Activated T-cell treated with anti-CD3 and anti-CD28 coated beads, Interleukin-2, amount 50 U/mL, for 4 hours (primary cell): ENCODE results near the gene SOD1. TPM values are rescaled to one million over a fixed set of nuclear protein-coding genes. Genes with fewer than 3 reads are reported as not detected.

Experiments used
- ATAC-seq, 2 donors: fragments of 200-7000 bp; cut with Tn5 transposase; one replicate each; pipeline ENCODE4 v1.10.0; 2021
- DNase-seq: peaks from one replicate; pipeline ENCODE4 v3.0.0-alpha.2; 2020
- H3K27me3 Mint-ChIP-seq: one replicate; pipeline ENCODE4 v1.8.0; 2021; ENCODE audit warnings: low read depth, mixed read lengths
- H3K36me3 Mint-ChIP-seq: one replicate; pipeline ENCODE4 v1.8.0; 2022; ENCODE audit warnings: mixed read lengths; ENCODE audit not compliant: insufficient read depth
- H3K4me1 Mint-ChIP-seq: one replicate; pipeline ENCODE4 v1.8.0; 2021; ENCODE audit warnings: low read depth, mixed read lengths
- H3K4me3 Mint-ChIP-seq: one replicate; pipeline ENCODE4 v1.8.0; 2021; ENCODE audit warnings: mild to moderate bottlenecking, moderate library complexity, mixed read lengths
- H3K9me3 Mint-ChIP-seq: one replicate; pipeline ENCODE4 v1.8.0; 2021; ENCODE audit warnings: mixed read lengths
- total RNA-seq, 3 donors: library from RNA; stranded (reverse); gene quantifications; one replicate each; pipeline ENCODE4 v1.2.1, GENCODE V29; 2021

Gene SOD1
- total RNA-seq, 3 donors from 2014 or later: 284 to 308 (median 295) TPM

DNA sequence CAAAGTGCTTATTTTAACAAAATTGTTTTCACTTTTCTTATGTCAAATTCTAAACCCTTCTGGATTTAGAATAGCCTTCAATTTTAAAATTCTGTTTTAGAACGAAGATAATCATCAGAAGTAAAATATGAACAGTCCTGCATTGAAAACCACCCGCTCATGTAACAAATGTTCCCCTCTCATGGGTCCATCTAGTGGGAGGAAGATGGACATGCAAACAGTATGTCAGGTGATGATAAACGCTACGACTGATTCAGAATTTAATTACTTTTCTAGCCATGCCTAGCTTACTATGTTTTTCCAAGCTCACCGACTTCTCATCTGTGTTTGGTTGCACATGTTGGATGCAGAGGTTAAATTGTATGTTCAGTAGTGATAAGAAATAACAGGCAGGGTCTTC, 23.5 kb downstream of the SOD1 start:
- ATAC-seq (no peak), DNase-seq (no peak)
- Mint-ChIP-seq H3K36me3 (peaks cover 43% of the 10 kb centered on the region), H3K9me3 (no peaks in the 10 kb centered on the region), H3K4me3 (no peak overlapping the region), H3K4me1 (no peaks in the 10 kb centered on the region), H3K27me3 (no peaks in the 10 kb centered on the region)

- Mint-ChIP-seq H3K4me3 (no peak overlapping the region), H3K36me3 (peaks cover 49% of the 10 kb centered on the region), H3K9me3 (no peaks in the 10 kb centered on the region), H3K27me3 (no peaks in the 10 kb centered on the region), H3K4me1 (no peaks in the 10 kb centered on the region)
- DNase-seq (no peak), ATAC-seq (no peak)
Observed at GRCh38 chr21:31684918-31685317, 25.4 kb downstream of the SOD1 start.

DNA sequence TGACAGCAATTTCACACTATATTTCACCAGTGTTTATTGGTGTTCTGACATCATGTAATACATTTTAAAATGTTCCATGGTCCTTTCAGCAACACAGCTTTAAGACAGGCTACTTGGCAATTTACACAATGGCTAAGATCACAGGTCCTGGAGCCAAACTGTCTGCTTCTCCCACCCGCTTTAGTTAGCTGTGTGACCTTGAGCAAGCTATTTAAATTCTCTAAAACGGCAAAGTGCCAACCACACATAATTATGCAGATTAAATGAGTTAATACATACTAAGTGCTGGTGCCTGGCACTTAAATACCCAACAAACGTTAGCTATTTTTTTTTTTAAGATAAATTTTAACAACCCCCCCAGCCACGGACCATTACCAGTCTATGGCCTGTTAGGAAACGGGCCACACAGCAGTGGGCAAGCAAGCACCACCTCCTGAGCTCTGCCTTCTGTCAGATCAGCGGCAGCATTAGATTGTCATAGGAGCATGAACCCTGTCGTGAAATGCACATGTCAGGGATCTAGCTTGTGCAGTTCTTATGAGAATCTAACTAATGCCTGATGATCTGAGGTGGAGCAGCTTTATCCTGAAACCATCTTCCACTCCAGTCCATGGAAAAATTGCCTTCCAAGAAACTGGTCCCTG, 26.9 kb downstream of the SOD1 start:
- Mint-ChIP-seq H3K27me3 (no peaks in the 10 kb centered on the region), H3K4me3 (no peak overlapping the region), H3K36me3 (peaks cover 58% of the 10 kb centered on the region), H3K4me1 (no peaks in the 10 kb centered on the region), H3K9me3 (no peaks in the 10 kb centered on the region)
- DNase-seq: no peak
- ATAC-seq: no peak

DNA sequence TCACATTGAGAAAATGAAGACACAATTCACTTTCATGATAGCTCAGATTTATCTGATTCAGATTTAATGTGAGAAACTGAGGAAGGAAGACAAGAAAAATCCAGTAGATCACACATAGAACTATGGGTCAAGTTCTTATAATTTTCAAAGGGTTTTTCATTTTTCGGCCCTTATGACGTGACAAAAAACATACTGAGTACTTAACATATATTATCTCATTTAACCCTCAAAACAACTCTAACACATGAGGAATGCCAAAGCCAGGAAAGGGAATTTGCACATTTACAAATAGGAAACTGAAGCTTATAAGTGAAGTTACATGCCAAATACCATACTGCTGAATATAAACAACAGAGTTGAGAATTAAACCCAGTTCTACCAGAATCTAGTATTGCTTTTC, 27.6 kb downstream of the SOD1 start:
- Mint-ChIP-seq H3K4me3 (no peak overlapping the region), H3K4me1 (no peaks in the 10 kb centered on the region), H3K36me3 (peaks cover 53% of the 10 kb centered on the region), H3K9me3 (no peaks in the 10 kb centered on the region), H3K27me3 (no peaks in the 10 kb centered on the region)
- DNase-seq (no peak), ATAC-seq (no peak)

DNA sequence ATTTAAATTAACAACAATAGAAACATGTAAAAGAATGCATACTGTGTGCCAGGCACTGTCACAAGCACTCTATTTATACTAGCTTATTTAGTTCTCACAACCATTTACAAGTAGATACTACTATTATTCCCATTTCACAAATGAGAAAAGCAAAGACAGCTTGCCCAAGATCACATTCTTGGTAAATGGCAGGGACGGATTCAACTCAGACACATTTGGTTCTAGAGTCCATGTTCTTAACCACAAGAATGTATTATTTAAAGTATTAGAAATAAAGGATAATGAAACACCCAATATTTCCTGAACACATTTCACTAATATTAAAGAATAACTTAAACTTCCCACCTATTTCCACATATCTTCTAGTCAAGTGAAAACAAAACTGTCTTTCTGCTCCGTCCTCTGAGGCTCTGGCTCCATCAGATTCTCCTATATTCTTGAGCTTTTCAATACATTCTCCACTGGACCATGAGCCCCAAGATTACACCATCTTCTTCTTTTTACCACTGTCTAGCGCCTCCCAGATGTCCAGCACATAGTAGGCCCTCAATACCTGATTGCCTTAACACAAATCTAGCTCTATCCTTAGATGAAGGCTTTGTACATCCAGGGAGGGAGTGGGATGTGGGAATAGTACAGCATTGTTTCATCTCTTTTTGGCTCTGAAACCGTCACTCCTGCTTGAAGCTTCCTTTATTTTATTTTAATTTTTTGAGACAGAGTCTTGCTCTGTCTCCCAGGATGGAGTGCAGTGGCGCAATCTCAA, 29.3 kb downstream of the SOD1 start:
- H3K4me3 Mint-ChIP-seq: no peak overlapping the region
- ATAC-seq (no peak), DNase-seq (no peak)
- no peaks in the 10 kb centered on the region for H3K27me3 Mint-ChIP-seq
- H3K9me3 Mint-ChIP-seq: no peaks in the 10 kb centered on the region
- peaks cover 53% of the 10 kb centered on the region for H3K36me3 Mint-ChIP-seq
- H3K4me1 Mint-ChIP-seq: no peaks in the 10 kb centered on the region

GRCh38 chr21:31693222-31693621, 33.7 kb downstream of the SOD1 start:
- Mint-ChIP-seq H3K4me1 (peaks cover 2% of the 10 kb centered on the region), H3K4me3 (no peak overlapping the region), H3K36me3 (peaks cover 50% of the 10 kb centered on the region), H3K27me3 (no peaks in the 10 kb centered on the region), H3K9me3 (no peaks in the 10 kb centered on the region)
- ATAC-seq (no peak), DNase-seq (no peak)

DNA sequence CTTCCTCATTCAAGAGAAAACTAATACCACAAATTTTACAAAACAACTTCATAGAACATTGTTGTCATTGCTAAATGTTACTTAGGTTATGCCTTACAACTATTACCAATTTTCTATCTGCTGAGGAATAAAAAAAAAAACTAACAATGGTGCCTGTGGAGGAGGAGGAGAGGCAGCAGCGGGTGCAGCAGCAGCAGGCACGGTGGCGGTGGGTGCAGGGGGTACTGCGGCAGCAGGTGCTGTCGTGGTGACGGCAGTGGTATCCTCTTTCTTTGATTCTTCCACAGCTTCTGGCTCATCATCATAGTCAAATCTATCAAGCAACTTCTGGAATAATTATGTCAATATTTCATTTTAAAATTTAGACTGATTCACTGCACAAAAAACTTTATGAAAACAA, 36.9 kb downstream of the SOD1 start:
- Mint-ChIP-seq H3K9me3 (no peaks in the 10 kb centered on the region), H3K27me3 (no peaks in the 10 kb centered on the region), H3K36me3 (peaks cover 46% of the 10 kb centered on the region), H3K4me1 (peaks cover 6% of the 10 kb centered on the region), H3K4me3 (no peak overlapping the region)
- no peak for ATAC-seq
- DNase-seq: no peak

- no peaks in the 10 kb centered on the region for H3K9me3 Mint-ChIP-seq
- H3K4me1 Mint-ChIP-seq: peaks cover 6% of the 10 kb centered on the region
- peaks cover 46% of the 10 kb centered on the region for H3K36me3 Mint-ChIP-seq
- no peak overlapping the region for H3K4me3 Mint-ChIP-seq
- H3K27me3 Mint-ChIP-seq: no peaks in the 10 kb centered on the region
- no peak for ATAC-seq
- no peak for DNase-seq
Observed at GRCh38 chr21:31698461-31698860, 39.0 kb downstream of the SOD1 start.

DNA sequence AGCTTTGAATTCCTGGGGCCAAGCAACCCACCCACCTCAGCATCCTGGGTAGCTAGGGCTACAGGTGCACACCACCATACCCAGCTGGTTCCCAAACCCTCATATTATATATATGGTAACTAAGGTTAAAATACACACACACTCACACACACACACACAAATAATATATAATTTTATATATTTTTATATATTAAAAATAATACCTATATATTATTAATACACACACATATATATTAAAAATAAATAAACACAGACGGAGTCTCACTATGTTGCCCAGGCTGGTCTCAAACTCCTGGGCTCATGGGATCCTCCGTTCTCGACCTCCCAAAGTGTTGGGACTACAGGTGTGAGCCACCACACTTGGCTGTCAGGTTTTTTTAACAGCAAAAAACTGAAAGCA, 40.5 kb downstream of the SOD1 start:
- H3K4me3 Mint-ChIP-seq: no peak overlapping the region
- ATAC-seq: no peak
- H3K36me3 Mint-ChIP-seq: peaks cover 42% of the 10 kb centered on the region
- peaks cover 8% of the 10 kb centered on the region for H3K4me1 Mint-ChIP-seq
- H3K27me3 Mint-ChIP-seq: no peaks in the 10 kb centered on the region
- no peak for DNase-seq
- H3K9me3 Mint-ChIP-seq: no peaks in the 10 kb centered on the region

GRCh38 chr21:31706562-31706961, 47.1 kb downstream of the SOD1 start:
- ATAC-seq: no peak
- no peaks in the 10 kb centered on the region for H3K27me3 Mint-ChIP-seq
- no peaks in the 10 kb centered on the region for H3K9me3 Mint-ChIP-seq
- DNase-seq: no peak
- no peak overlapping the region for H3K4me3 Mint-ChIP-seq
- peaks cover 10% of the 10 kb centered on the region for H3K36me3 Mint-ChIP-seq
- peaks cover 47% of the 10 kb centered on the region for H3K4me1 Mint-ChIP-seq

- DNase-seq (no peak), ATAC-seq (no peak)
- H3K4me3 Mint-ChIP-seq: no peak overlapping the region
Observed at GRCh38 chr21:31707499-31707898, 48.0 kb downstream of the SOD1 start.

GRCh38 chr21:31708541-31708940, 49.0 kb downstream of the SOD1 start:
- no peaks in the 10 kb centered on the region for H3K9me3 Mint-ChIP-seq
- ATAC-seq (no peak), DNase-seq (no peak)
- no peak overlapping the region for H3K4me3 Mint-ChIP-seq
- peaks cover 6% of the 10 kb centered on the region for H3K36me3 Mint-ChIP-seq
- peaks cover 64% of the 10 kb centered on the region for H3K4me1 Mint-ChIP-seq
- H3K27me3 Mint-ChIP-seq: no peaks in the 10 kb centered on the region

More at GRCh38 chr21:31707499-31707898, 48.0 kb downstream of the SOD1 start:
- H3K27me3 Mint-ChIP-seq: no peaks in the 10 kb centered on the region
- H3K4me1 Mint-ChIP-seq: peaks cover 54% of the 10 kb centered on the region
- no peaks in the 10 kb centered on the region for H3K9me3 Mint-ChIP-seq
- H3K36me3 Mint-ChIP-seq: peaks cover 9% of the 10 kb centered on the region

DNA sequence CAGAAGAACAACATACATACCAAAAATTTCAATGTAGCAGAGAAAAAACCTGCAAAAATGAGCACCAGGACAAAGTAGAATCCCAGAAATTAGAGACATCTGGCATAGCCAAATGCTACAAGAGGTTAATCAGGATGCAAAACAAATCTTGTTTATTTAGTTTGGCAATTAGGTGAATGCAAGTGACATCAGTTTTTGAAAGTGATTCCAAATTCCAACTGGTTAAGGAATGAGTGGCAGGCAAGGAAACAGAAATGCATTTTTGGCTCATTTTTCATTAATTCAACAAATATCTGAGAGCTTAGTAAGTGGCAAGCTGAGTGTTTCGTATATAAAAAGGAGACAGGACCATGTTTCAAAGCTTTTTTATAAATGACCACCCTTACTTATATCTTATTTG, 51.1 kb downstream of the SOD1 start:
- Mint-ChIP-seq H3K36me3 (no peaks in the 10 kb centered on the region), H3K4me1 (peaks cover 82% of the 10 kb centered on the region), H3K9me3 (no peaks in the 10 kb centered on the region), H3K4me3 (no peak overlapping the region), H3K27me3 (no peaks in the 10 kb centered on the region)
- ATAC-seq (no peak), DNase-seq (no peak)

GRCh38 chr21:31711326-31711725, 51.8 kb downstream of the SOD1 start:
- H3K4me1 Mint-ChIP-seq: peaks cover 88% of the 10 kb centered on the region

DNA sequence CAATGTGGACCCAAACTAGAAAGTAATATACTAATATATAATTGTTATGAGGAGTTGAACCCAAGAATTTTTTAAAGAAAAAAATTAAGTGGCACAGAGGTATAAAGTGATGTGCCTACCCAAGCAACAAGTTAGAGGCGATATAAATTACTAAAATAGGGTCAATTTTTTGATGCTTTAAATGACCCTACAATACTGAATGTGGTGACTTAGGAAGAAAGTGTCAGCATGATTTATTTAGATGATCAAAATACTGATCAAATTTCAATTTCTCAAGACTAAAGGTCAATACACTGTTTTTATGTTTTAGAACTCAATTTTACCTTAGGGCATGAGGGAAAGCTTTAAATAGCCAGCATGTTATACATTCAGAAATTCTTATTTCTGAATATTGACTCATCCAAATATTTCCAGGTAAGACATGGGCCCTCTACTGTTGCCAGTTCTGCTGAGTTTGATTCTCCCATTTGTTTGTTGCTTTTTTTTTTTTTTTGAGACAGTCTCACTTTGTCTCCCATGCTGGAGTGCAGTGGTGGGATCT, 52.3 kb downstream of the SOD1 start:
- H3K4me3 Mint-ChIP-seq: no peak overlapping the region
- DNase-seq: no peak
- H3K36me3 Mint-ChIP-seq: no peaks in the 10 kb centered on the region
- no peak for ATAC-seq
- H3K4me1 Mint-ChIP-seq: peaks cover 88% of the 10 kb centered on the region
- no peaks in the 10 kb centered on the region for H3K9me3 Mint-ChIP-seq
- no peaks in the 10 kb centered on the region for H3K27me3 Mint-ChIP-seq

More at GRCh38 chr21:31711326-31711725, 51.8 kb downstream of the SOD1 start:
- ATAC-seq (no peak), DNase-seq (no peak)
- Mint-ChIP-seq H3K4me3 (no peak overlapping the region), H3K27me3 (no peaks in the 10 kb centered on the region), H3K9me3 (no peaks in the 10 kb centered on the region), H3K36me3 (no peaks in the 10 kb centered on the region)
